Peyer's patch (tissue), 4 donors: Measurements from ENCODE around the gene ADAMTS2.

Experiments used
- CTCF ChIP-seq, 6 experiments: fragments of 450-650 bp in 4 of 6; fragments of 200-600 bp in 2 of 6; sonication (generic) in 1 of 6; IDR thresholded peaks; one replicate each; pipeline ENCODE4 v1.5.1; 2017 to 2019; ENCODE audit warnings: antibody characterized with exemption in 6 of 6, mild to moderate bottlenecking in 3 of 6, moderate library complexity in 1 of 6
- POLR2A ChIP-seq, 2 donors: fragments of 450-650 bp; IDR thresholded peaks; one replicate each; pipeline ENCODE4 v1.5.1; 2017; ENCODE audit warnings: antibody characterized with exemption in 2 of 2, mild to moderate bottlenecking in 2 of 2, moderate library complexity in 2 of 2

- no peak for TF ChIP-seq CTCF (IDR thresholded peaks at IDR 0.05)
- no peak for TF ChIP-seq POLR2A (IDR thresholded peaks at IDR 0.05)
Observed at GRCh38 chr5:179199246-179199645, 146.0 kb downstream of the ADAMTS2 start.
